HL-60 (cell line): ENCODE results near the gene BACE1.

Source experiments
- DNase-seq, 2 experiments: peaks; one replicate each; pipeline ENCODE4 v3.0.0-alpha.2; 2010 to 2020; ENCODE audit warnings: low read depth in 1 of 2, low spot score in 1 of 2
- H3K27ac ChIP-seq: fragments of 250-450 bp; sonication (Bioruptor Pico); replicated peaks from 2 replicates; pipeline ENCODE4 v1.5.1; 2020; ENCODE audit warnings: mild to moderate bottlenecking, moderate library complexity
- H3K27me3 ChIP-seq: fragments of 250-450 bp; sonication (Bioruptor Pico); 2 replicates; pipeline ENCODE4 v1.5.1; 2021; ENCODE audit warnings: mild to moderate bottlenecking, moderate library complexity; ENCODE audit not compliant: insufficient read depth, poor library complexity, severe bottlenecking
- H3K4me3 ChIP-seq: replicated peaks from 2 replicates; pipeline ENCODE4 v1.5.1; 2011; ENCODE audit warnings: mild to moderate bottlenecking, control low read depth, low read length; ENCODE audit not compliant: insufficient read depth
- GABPA ChIP-seq: IDR thresholded peaks from 2 replicates; pipeline ENCODE4 v1.6.1; 2012; ENCODE audit warnings: low read depth
- POLR2AphosphoS5 ChIP-seq: IDR thresholded peaks from 2 replicates; pipeline ENCODE4 v1.6.1; 2012; ENCODE audit warnings: low read depth
- SPI1 ChIP-seq: IDR thresholded peaks from 2 replicates; pipeline ENCODE4 v1.6.1; 2012; ENCODE audit warnings: low read depth, mild to moderate bottlenecking, borderline replicate concordance
- TF ChIP-seq, protein P1 (sequence below): IDR thresholded peaks from 2 replicates; pipeline ENCODE4 v1.6.1; 2012; ENCODE audit warnings: low read depth; ENCODE audit not compliant: insufficient replicate concordance
- TF ChIP-seq, protein P2 (sequence below): IDR thresholded peaks from one replicate; pipeline ENCODE4 v1.5.1; 2011; ENCODE audit warnings: low read length, control low read depth, inconsistent platforms; ENCODE audit not compliant: insufficient read depth

Gene BACE1

DNA sequence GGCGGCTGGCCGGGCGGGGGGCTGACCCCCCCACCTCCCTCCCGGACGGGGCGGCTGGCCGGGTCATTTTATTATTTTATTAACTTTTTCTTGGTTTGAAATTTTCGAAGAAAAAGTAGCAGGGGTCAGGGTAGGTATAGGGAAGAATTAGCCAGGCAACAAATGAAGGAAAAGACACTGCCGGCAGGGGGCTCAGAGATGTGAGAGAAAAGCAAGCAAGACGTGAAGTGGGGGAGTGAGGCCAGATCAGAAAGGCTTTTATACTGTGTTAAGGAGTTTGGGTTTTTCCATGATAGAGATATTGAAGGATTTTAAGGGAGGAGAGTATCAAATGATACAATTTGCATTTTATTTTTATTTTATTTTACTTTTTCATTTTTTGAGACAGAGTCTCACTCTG, 64.5 kb downstream of the BACE1 start:
- no peaks in the 10 kb centered on the region for H3K27me3 ChIP-seq
- H3K4me3 ChIP-seq: no peak overlapping the region
- no peak overlapping the region for H3K27ac ChIP-seq
- TF ChIP-seq GABPA (no peak), POLR2AphosphoS5 (no peak), SPI1 (no peak)
- TF ChIP-seq, protein P1, sequence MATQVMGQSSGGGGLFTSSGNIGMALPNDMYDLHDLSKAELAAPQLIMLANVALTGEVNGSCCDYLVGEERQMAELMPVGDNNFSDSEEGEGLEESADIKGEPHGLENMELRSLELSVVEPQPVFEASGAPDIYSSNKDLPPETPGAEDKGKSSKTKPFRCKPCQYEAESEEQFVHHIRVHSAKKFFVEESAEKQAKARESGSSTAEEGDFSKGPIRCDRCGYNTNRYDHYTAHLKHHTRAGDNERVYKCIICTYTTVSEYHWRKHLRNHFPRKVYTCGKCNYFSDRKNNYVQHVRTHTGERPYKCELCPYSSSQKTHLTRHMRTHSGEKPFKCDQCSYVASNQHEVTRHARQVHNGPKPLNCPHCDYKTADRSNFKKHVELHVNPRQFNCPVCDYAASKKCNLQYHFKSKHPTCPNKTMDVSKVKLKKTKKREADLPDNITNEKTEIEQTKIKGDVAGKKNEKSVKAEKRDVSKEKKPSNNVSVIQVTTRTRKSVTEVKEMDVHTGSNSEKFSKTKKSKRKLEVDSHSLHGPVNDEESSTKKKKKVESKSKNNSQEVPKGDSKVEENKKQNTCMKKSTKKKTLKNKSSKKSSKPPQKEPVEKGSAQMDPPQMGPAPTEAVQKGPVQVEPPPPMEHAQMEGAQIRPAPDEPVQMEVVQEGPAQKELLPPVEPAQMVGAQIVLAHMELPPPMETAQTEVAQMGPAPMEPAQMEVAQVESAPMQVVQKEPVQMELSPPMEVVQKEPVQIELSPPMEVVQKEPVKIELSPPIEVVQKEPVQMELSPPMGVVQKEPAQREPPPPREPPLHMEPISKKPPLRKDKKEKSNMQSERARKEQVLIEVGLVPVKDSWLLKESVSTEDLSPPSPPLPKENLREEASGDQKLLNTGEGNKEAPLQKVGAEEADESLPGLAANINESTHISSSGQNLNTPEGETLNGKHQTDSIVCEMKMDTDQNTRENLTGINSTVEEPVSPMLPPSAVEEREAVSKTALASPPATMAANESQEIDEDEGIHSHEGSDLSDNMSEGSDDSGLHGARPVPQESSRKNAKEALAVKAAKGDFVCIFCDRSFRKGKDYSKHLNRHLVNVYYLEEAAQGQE: no peak
- TF ChIP-seq, protein P2, sequence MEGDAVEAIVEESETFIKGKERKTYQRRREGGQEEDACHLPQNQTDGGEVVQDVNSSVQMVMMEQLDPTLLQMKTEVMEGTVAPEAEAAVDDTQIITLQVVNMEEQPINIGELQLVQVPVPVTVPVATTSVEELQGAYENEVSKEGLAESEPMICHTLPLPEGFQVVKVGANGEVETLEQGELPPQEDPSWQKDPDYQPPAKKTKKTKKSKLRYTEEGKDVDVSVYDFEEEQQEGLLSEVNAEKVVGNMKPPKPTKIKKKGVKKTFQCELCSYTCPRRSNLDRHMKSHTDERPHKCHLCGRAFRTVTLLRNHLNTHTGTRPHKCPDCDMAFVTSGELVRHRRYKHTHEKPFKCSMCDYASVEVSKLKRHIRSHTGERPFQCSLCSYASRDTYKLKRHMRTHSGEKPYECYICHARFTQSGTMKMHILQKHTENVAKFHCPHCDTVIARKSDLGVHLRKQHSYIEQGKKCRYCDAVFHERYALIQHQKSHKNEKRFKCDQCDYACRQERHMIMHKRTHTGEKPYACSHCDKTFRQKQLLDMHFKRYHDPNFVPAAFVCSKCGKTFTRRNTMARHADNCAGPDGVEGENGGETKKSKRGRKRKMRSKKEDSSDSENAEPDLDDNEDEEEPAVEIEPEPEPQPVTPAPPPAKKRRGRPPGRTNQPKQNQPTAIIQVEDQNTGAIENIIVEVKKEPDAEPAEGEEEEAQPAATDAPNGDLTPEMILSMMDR: no peak
- DNase-seq: no peak

DNA sequence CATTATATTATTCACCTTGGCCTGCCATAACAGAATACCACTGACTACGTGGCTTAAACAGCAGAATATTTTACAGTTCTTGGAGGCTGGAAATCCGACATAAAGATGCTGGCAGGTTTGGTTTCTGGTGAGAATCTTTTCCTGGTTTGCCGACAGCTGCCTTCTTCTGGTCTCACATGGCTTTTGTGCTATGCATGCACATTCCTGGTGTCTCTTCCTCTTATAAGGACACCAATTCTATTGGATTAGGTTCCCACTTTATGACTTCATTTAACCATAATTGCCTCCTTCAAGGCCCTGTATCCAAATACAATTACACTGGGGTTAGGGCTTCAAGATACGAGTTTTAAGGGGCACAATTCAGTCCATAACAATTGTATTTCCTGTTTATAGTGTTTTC, 66.5 kb downstream of the BACE1 start:
- no peak for TF ChIP-seq SPI1
- TF ChIP-seq, protein P1: no peak
- no peak for TF ChIP-seq POLR2AphosphoS5
- TF ChIP-seq, protein P2: no peak
- H3K27ac ChIP-seq: no peak overlapping the region
- H3K27me3 ChIP-seq: no peaks in the 10 kb centered on the region
- DNase-seq: no peak
- no peak overlapping the region for H3K4me3 ChIP-seq

DNA sequence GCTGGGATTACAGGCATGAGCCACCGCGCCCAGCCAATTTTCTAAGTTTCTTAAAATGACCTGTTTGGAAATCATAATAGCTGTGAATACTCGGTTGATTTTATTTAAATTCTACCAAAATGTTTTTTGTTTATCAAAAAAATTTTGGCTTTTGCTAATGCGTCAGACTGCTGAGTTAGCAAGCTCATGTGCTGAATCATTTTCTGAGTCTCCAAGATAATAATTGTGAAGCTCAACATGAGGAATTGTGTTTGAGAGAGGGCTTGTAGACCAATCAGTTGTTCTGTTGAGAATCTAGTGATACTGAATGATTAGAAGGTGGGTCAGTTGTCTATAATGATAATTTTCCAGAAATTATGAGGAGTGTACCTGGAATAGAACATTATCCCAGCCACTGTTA, 67.7 kb downstream of the BACE1 start:
- TF ChIP-seq POLR2AphosphoS5: no peak
- TF ChIP-seq, protein P2: no peak
- TF ChIP-seq, protein P1: no peak
- TF ChIP-seq GABPA: no peak
- TF ChIP-seq SPI1: no peak
- H3K27me3 ChIP-seq: no peaks in the 10 kb centered on the region
- no peak overlapping the region for H3K27ac ChIP-seq
- no peak overlapping the region for H3K4me3 ChIP-seq
- no peak for DNase-seq
